ENCODE data around the gene EPHA4.

GRCh38 chr2:221488136-221488807 is 83.8 kb downstream of the EPHA4 start:
- no peak for TF ChIP-seq CTCF (conservative IDR thresholded peaks at IDR 0.05; ENCODE audit: low read length)
- no peak for TF ChIP-seq EZH2phosphoT487 (IDR thresholded peaks at IDR 0.05; ENCODE audit: borderline replicate concordance, low read depth, low read length)
